GM19468 (cell line): ENCODE results near the gene ART1.

ENCODE experiments used
- ATAC-seq: cut with Tn5 transposase; IDR thresholded peaks from one replicate; pipeline ENCODE4 v1.9.1; 2021; ENCODE audit warnings: mild to moderate bottlenecking, moderate library complexity, moderate number of reproducible peaks; ENCODE audit not compliant: unreplicated experiment; ENCODE audit errors: extremely low read depth

Gene ART1

GRCh38 chr11:3662856-3663255, 17.9 kb downstream of the ART1 start:
- ATAC-seq: no peak

GRCh38 chr11:3664032-3664630, 19.2 kb downstream of the ART1 start:
- ATAC-seq: no peak

DNA sequence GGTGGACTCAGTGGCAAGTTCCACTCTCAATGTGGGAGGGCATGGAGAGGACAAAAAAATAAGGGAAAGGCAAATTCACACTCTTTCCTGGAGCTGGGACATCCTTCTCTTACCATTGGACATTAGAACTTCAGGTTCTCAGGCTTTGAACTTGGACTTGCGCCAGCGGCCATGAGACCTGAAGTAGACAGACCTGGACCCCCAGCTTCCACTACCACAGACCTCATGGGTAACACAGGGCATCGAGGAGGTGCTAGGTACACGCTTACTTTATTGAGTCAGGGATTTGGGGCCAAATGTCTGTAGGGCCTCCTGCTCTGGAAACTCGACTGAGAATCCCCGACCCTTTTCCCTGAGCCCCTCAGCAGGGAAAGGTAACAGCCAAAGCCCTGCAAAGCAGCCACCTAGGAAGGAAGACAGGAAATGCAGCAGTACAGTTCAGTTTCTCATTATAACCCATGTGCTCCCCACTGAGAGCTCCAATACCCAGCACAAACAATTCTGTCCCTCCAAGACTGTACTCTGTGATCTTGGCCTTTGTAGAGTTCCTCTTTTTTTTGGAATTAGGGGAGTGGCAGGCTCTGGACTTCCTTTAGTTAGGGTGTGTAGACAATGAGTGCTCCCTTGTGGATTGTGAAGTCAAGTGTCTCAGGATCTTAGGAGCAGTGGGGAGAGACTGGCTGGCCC, 20.6 kb downstream of the ART1 start:
- ATAC-seq: no peak

DNA sequence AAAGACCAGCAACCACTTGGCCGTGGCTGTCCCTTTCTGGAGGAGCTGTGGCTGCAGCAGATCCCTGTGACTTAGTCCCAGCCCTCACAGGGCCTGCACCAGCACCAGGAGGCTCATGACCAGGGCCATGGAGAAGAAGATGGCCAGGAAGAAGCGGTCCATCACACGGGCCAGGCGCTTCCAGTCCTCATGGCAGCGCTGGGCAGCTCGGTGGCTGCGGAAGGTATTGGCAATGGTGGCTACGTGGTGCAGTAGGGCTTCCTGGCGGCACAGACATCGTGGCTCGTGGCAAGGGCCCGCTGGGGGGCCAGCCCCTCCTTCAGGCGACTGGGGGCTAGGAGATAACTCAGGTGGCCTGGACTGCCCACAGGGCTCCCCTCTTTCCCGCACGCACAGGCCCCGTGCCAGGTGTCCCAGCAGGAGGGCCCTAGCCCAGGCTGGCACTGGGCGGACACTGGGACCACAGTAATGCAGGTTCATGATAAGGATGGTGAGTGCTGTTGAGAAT, 21.1 kb downstream of the ART1 start:
- ATAC-seq: no peak

DNA sequence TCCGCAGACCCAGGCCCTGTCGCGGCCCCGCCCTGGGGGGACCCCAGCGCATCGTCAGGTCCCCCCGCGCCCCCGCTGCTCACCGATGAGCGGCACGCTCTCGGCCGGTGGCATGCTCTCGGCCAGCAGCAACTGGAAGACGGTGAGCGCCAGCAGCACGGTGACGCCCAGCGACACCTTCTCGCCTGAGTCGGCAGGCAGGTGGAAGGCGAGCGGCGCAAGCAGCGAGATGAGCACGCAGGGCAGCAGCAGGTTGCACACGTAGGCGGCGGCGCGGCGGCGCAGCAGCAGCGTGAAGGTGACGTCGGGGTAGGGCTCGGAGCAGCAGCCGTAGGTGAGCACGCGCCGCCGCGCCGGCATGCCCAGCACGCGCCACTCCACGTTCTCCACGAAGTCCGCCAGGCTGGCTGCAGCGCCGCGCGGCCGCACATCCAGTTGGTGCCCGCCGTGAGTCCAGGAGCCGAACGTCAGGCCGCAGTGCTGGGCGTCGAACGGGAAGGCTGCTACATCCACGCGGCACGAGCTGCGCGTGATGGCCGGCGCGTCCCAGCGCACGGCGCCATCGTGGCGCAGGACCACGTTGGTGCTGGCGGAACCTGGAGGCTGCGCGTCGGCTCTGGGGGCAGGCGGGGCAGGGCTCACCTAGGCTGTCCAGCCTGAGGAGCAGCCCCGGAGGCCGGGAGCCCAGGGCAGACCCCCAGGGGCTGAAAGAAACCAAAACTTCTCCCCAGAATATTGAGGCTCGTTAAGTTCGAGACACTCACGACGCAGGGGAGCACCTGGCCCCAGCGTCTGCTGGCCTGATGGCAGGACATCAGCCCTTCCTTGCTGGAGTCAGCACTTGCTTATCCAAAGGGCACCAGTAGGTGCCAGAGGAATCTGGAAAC, 22.5 kb downstream of the ART1 start:
- ATAC-seq: no peak

DNA sequence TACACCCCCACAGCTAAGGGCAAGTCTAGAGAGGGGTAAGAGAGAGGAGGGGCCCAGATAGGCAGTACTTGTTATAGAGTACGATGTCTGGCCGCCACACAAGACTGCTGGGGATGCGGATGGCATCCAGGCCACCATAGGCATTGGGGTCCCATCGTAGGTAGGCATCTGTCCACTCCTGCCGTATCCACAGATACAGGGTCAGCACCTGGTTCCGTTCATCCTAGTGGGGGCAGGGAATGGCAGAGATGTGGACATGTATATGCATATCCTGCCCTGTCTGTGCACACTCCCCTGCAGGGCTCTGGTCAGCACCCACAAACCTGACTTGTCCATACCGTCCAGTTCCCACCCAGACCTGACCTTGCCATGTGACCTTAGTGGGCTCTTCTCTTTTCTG, 24.2 kb downstream of the ART1 start:
- no peak for ATAC-seq

DNA sequence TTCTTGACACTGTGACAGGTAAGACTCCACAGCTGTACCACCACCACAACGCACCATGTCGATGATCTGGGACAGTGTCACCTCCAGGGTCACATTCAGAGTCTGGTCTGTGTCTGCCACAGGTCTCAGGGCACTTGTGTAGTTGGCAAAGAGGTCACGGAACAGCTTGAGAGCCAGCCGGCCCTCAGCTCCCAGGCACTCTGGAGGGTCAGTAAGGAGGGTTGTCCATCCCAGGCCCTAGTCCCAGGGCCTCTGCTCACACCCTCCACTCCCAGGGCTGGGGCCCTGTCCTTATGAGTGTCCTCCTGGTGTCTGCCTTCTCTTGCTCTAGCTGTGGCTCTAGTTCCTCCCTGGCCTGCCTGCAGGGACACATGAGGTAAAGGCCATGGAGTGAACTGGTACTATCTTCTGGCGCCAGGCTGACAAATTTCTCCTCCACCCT, 24.8 kb downstream of the ART1 start:
- ATAC-seq: no peak

GRCh38 chr11:3671334-3672254, 26.7 kb downstream of the ART1 start, which contains the start of gene CHRNA10:
Gene CHRNA10 (minus strand): TSS chr11:3671384. CDS start chr11:3671312, 72 bp downstream.
- no peak for ATAC-seq

DNA sequence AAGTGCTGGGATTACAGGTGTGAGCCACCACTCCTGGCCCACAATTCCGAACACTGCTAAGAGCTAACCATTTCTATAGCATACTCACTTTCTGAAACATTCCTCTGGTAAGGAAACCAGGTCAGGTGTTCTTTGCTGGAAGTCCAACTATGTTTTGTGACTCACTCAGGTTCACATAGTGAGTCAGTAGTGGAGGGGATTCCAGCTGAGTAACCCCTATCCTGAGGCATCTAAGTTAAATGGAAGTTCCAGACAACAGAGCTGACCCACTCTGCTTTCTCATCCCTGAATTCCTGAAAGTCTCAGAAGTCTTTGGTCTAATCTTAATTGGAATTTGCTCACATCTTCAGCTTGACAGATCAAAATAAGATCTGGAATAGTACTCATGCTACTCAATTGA, 29.3 kb downstream of the ART1 start:
- no peak for ATAC-seq

DNA sequence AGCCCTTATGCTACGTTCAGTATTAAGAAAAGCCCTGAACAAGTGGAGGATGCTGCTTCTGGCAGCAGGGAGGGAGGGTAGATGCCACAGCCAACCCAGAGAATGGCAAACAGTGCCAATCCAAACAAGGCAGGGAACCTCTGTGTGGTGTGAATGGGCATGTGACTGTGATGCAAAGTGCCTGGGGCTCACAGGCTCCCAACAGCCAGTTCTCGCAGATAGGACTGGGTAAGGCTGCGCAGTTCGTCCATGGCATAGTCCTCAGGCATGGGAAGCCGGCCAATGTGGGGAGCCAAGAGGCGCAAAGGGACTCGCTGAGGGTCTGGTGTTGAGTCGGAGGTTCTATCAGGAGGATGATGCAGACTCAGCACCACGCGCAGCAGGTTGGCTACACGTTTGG, 31.0 kb downstream of the ART1 start:
- ATAC-seq: no peak

DNA sequence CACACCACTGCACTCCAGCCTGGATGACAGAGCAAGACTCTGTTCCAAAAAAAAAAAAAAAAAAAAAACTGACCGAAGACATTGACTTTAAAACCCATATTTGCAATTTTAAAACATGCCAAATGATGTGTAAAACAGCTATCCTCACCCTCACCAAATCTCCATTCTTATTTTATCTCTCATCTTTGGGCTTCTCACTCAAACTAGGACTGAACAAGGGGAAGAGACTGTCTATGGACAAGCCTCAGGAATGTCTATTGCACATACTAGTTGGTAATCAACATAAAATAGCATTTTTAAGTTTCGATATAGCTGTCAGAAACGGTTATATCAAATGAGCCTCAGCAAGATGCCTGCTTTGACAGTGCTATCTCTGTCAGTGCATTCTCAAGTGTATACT, 34.1 kb downstream of the ART1 start:
- no peak for ATAC-seq

GRCh38 chr11:3683039-3683438, 38.1 kb downstream of the ART1 start:
- no peak for ATAC-seq

DNA sequence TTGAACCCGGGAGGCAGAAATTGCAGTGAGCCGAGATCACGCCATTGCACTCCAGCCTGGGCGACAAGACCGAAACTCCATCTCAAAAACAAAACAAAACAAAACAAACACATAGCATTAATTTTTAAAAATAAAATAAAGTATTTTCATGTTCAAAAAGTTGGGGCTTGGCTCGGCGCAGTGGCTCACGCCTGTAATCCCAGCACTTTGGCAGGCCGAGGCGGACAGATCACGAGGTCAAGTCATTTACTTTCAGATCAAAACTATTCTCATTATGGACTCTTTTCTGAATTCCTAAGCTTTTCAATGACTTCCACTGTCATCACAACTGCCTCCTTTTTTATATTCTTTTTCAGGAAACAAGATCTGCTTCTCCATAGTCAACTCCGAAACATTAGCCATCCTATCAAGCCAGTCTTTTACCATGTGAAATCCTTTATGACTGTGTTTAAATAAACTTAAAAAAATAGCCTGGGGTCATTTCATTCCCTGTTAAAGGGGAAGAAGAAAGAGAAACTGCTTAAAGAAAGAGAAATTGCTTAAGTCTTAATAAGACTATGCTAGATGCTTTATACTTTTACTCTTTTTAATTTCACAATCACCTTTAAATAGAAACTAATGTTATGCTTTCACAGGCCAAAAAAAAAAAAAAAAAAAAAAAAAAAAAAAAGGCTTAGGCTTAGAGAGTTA, 39.3 kb downstream of the ART1 start:
- ATAC-seq: no peak

GRCh38 chr11:3684819-3685172, 39.9 kb downstream of the ART1 start:
- ATAC-seq: no peak

GRCh38 chr11:3685923-3686322, 41.0 kb downstream of the ART1 start:
- no peak for ATAC-seq

DNA sequence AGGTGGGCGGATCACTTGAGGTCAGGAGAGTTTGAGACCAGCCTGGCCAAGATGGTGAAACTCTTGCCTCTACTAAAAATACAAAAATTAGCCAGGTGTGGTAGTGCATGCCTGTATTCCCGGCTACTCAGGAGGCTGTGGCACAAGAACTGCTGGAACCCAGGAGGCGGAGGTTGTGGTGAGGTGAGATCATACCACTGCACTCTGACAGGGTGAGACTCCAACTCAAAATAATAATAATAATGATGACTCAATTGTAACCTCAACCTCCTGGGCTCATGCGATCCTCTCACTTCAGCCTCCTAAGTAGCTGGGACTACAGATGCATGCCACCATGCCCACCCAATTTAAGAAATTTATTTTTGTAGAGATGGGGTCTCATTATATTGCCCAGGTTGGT, 41.8 kb downstream of the ART1 start:
- no peak for ATAC-seq

DNA sequence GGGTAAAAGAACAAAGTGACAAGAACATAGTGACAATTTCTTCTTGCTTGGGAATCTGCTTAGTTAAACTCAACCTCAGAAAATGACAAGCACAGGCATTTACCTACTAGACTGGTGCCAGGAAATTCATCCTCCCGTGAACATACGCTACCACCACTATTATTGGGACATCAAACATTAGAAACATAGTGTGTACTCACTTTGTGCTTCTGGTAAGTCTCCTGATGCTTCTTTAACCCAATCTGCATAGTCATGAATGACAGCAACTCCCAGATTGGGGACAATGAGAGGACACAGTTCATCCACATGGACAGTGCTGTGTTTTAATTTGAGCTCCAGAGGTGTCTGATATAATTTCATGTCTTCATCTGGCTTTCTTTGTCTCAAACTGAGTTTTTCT, 55.5 kb downstream of the ART1 start:
- no peak for ATAC-seq

- no peak for ATAC-seq
Measured at GRCh38 chr11:3700910-3701309, 56.0 kb downstream of the ART1 start.

- no peak for ATAC-seq
Measured at GRCh38 chr11:3703383-3703782, 58.5 kb downstream of the ART1 start.
